NCI-H146 (cell line): ENCODE data around the gene TRIM43.
"Not testable (repeated sequence)": the region's sequence is repeated elsewhere in the genome, so short reads cannot be mapped to it uniquely, and the experiment has no call there.

ENCODE experiments used
- DNase-seq: peaks from one replicate; lab custom pipeline; 2025; lab: John Stamatoyannopoulos, UW

The TRIM43 gene

DNA sequence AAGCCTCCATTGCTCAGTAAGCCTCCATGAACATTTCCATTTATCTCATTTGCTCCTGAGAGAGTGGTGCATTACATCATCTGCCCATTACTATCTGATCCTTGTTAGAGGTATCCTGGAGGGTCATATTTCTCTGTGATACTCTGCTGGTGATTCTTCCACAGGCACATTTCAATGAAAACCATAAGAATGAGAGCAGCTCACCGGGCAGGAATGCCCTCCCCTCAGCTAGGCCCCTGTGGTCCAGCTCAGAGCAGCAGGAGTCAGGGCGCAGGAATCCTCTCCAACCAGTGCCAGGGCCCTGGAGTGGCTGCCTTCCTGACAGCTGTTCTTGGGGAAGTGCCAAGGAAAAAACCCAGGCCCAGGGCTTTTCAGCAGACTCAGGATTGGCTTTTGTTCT is 50.0 kb downstream of the TRIM43 start:
- DNase-seq = not testable (repeated sequence)

- not testable (repeated sequence) for DNase-seq
Measured at GRCh38 chr2:95642360-95642759, 50.6 kb downstream of the TRIM43 start.

DNA sequence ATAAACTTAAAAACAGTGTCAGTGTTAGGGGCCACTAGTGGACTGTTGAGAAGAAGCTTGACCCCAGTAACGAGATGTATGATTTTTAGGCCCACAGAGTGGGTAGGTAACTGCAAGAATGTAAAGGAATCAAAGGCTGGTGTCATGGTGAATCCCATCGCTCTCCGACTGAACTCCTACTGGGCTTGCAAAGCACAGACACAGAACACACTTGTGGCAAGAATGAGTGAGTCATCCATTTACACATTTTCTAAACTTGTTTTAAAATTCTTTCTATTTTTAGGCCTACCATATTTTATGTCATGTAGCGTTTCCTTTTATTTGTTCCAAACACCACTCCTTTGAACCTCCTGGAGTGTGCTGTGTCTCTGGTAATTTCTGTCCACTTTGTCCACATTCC is 51.1 kb downstream of the TRIM43 start:
- DNase-seq = not testable (repeated sequence)

- DNase-seq = not testable (repeated sequence)
Measured at GRCh38 chr2:95645312-95645711, 53.5 kb downstream of the TRIM43 start.

DNA sequence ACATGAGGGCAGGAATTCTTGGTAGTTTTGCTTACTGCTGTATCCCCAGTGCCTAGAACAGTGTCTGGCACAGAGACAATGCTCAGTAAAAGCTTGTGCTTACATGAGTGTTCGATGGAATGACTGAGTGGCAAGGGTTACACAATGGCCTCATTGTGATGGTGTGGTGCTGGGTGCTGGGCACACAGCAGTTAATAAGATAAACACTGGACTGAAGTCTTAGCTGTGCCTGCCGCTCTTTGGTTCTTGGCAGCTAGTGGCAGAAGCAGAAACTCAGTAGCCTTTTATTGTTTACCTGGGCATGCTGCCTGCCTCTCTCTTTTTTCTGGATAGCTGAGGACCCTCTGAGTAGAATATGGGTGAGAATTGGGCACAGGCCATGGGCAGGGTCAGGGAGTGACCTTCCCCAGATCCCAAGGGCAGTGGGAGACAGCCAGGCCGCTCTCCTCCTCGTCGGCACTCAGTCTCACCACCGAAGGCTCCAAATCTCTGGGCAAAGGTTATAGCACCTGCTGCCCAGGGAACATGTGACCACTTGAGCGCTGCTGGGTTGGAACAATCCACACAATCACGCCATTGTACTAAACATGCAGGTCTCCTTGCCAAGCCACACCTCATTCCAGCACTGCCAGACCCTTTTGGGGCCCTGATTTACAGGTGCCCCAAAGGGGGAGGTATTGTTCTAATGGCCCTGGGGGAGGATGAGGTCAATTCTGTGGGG is 54.6 kb downstream of the TRIM43 start:
- not testable (repeated sequence) for DNase-seq

DNA sequence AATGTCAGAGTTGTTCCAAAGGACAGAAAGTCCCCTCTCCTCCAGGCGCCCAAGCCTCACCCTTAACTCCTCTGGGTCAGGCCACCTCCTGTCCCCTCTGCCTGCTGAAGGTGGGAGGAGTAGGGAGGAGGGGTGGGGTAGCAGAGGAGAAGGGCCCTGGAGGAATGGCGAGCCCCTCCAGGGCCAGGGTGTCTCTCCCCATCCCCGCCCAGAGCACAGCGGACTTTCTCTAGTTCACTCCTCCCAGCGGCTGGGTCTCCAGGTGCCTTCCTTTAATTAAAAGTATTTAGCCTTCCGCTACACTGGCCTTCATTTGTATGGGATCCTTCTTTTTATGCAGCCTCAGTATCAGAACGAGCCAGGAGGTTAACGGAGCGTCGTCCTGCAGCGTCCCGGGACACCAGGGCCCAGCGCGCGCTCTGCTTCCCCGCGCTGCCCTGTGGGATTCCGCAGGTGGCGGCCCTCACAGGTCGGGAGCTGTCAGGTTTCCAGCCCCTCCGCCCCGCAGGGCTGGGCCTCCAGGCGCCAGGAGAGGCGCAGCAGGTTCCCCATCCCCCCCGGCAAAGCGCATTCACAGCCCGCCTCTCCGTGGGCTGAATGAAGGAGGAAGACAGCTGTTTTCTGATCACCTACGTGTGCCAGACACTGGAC is 57.2 kb downstream of the TRIM43 start:
- peak; percentile 8 for DNase-seq
